SU-DHL-6 (cell line): ENCODE measurements around the gene SLC36A3.

Experiments used
- CTCF ChIP-seq: fragments of 200-600 bp; sonication (generic); IDR thresholded peaks from one replicate; pipeline ENCODE4 v1.5.1; 2017; ENCODE audit warnings: antibody characterized with exemption, mild to moderate bottlenecking, low read length, moderate library complexity; ENCODE audit not compliant: insufficient read depth, poor library complexity, severe bottlenecking
- EZH2phosphoT487 ChIP-seq: fragments of 200-600 bp; sonication (generic), shearing (Covaris generic); conservative IDR thresholded peaks from 2 replicates; pipeline ENCODE4 v1.6.1; 2018; ENCODE audit warnings: mild to moderate bottlenecking, antibody characterized with exemption, low read length, moderate library complexity, mixed read lengths

- TF ChIP-seq CTCF (no peak), EZH2phosphoT487 (no peak)
Measured at GRCh38 chr5:151249281-151249680, 54.3 kb downstream of the SLC36A3 start.
